Measurements from ENCODE around the gene DARS1.
"Not testable (repeated sequence)": the region's sequence is repeated elsewhere in the genome, so short reads cannot be mapped to it uniquely, and the experiment has no call there.

DARS1 gene

DNA sequence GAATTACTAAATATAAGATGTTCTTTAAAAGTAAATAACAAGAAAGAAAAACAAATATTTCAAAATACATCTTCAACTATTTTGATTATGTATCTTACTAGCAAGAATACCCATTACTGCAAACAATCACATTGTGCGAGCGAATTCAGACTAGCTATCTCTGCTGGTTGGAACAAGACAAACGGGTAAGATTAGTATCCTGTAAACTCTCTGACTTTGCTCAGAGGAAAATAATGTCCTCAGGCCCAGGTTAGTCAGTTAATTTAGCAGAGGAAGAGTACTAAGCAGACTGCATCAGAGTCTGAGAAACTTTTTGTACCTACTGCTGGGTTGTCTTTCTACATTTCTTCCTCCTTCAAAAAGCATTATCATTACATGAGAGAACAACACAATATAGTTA lies 58.8 kb downstream of the DARS1 start:
- no peak overlapping the region for H3K4me3 ChIP-seq (ENCODE audit: low read length)
- no peak for TF ChIP-seq ZNF274 (IDR thresholded peaks at IDR 0.05; ENCODE audit: low read depth, low read length)

- no peak for TF ChIP-seq ZNF274 (IDR thresholded peaks at IDR 0.05; ENCODE audit: low read depth, low read length)
- H3K4me3 ChIP-seq (ENCODE audit: low read length), result no peak overlapping the region
These were observed 59.9 kb downstream of the DARS1 start for GRCh38 chr2:135925571-135925970.

- no peak overlapping the region for H3K4me3 ChIP-seq (ENCODE audit: low read length)
- TF ChIP-seq ZNF274 (IDR thresholded peaks at IDR 0.05; ENCODE audit: low read depth, low read length), result no peak
These were observed 69.2 kb downstream of the DARS1 start for GRCh38 chr2:135916207-135916606.

DNA sequence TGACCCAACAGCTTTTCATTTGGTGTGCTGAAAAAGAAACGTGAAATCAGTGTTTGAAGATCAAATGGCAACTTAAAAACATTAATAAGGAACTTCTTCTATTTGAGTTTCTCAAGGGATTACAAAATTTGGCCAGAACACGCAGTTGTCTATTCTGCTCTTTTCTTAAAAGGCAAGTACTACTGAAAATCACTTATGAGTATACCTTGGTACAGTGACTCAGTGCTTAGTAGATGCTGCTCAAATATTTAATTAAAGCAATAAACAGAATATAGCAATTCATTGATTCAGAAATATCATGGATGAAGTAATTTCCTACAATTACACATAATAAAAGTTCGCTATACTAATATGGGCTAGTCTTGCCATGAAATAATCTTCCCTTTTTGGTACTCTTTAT lies 70.9 kb downstream of the DARS1 start:
- no peak for TF ChIP-seq ZNF274 (IDR thresholded peaks at IDR 0.05; ENCODE audit: low read depth, low read length)
- H3K4me3 ChIP-seq (ENCODE audit: low read length), result no peak overlapping the region

GRCh38 chr2:135913727-135914365 lies 71.6 kb downstream of the DARS1 start:
- H3K4me3 ChIP-seq (ENCODE audit: low read length), result no peak overlapping the region
- TF ChIP-seq ZNF274 (IDR thresholded peaks at IDR 0.05; ENCODE audit: low read depth, low read length), result no peak

DNA sequence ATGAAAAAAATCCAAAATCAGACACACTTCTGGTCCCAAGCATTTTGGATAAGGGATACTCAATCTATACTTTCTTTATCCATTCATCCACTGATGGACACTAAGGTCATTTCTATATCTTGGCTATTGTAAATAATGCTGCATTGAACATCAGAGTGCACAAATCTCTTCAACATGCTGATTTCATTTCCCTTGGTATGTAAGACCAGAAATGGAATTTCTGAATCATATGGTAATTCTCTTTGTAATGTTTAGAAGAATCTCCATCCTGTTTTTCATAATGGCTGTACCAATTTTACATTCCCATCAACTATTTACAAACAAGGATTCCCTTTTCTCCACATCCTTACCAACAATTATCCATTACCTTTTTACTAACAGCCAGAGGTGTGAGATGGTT lies 75.5 kb downstream of the DARS1 start:
- no peak for TF ChIP-seq ZNF274 (IDR thresholded peaks at IDR 0.05; ENCODE audit: low read depth, low read length)
- H3K4me3 ChIP-seq (ENCODE audit: low read length), result no peak overlapping the region

GRCh38 chr2:135905679-135906078 lies 79.7 kb downstream of the DARS1 start:
- H3K4me3 ChIP-seq (ENCODE audit: low read length), result no peak overlapping the region
- TF ChIP-seq ZNF274 (IDR thresholded peaks at IDR 0.05; ENCODE audit: low read depth, low read length), result no peak

DNA sequence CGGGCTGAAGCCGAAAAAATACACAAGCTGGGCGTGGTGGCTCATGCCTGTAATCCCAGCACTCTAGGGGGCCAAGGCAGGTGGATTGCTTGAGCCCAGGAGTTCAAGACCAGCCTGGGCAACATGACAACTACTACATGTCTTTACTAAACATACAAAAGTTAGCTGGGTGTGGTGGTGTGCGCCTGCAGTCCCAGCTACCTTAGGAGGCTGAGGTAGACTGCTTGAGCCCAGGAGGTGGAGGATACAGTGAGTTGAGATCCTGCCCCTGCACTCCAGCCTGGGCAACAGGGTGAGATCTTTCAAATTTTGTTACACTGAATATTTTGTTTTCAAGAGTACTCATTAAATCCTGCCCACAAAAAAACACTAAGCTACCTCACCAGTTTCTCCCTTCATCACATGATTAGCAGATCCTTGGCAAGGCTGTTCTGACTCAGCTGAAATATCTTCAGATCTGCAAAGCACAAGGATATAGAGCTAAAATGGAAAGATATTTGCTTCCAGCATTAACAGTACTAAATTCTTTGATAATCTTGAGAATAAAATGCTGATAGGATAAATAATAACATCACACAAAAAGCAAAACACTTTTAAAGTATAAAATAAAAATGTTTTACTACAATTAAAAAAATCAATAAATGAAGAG lies 81.0 kb downstream of the DARS1 start:
- no peak overlapping the region for H3K4me3 ChIP-seq (ENCODE audit: low read length)
- no peak for TF ChIP-seq ZNF274 (IDR thresholded peaks at IDR 0.05; ENCODE audit: low read depth, low read length)

GRCh38 chr2:135903650-135904049 lies 81.8 kb downstream of the DARS1 start:
- H3K4me3 ChIP-seq (ENCODE audit: low read length), result no peak overlapping the region
- TF ChIP-seq ZNF274 (IDR thresholded peaks at IDR 0.05; ENCODE audit: low read depth, low read length), result no peak

GRCh38 chr2:135899567-135899966 lies 85.9 kb downstream of the DARS1 start:
- TF ChIP-seq ZNF274 (IDR thresholded peaks at IDR 0.05; ENCODE audit: low read depth, low read length), result no peak
- no peak overlapping the region for H3K4me3 ChIP-seq (ENCODE audit: low read length)

- H3K4me3 ChIP-seq (ENCODE audit: low read length), result no peak overlapping the region
- TF ChIP-seq ZNF274 (IDR thresholded peaks at IDR 0.05; ENCODE audit: low read depth, low read length), result no peak
These were observed 87.1 kb downstream of the DARS1 start for GRCh38 chr2:135898234-135898786.

GRCh38 chr2:135894930-135895329 lies 90.5 kb downstream of the DARS1 start:
- H3K4me3 ChIP-seq (ENCODE audit: low read length), result no peak overlapping the region
- no peak for TF ChIP-seq ZNF274 (IDR thresholded peaks at IDR 0.05; ENCODE audit: low read depth, low read length)

DNA sequence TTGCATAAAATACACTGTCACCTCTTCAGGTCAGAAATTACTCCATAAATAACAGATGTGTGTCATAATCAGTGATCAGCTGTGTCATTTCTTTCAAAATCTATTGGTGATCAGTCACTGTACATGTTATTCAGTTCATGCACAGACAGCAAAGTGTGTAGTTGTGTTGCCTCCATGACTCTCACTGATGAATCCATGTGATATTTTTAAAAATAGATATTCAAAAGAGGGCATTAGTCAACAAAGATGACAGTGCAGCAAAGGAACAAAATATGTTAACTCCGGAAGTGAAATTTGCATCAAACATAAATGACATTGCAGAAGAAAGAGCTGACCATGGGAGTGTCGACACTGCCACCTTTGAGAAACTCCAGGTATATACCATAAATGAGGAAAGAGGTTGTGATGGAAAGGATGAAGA lies 92.0 kb downstream of the DARS1 start:
- TF ChIP-seq ZNF274 (IDR thresholded peaks at IDR 0.05; ENCODE audit: low read depth, low read length), result no peak
- no peak overlapping the region for H3K4me3 ChIP-seq (ENCODE audit: low read length)

DNA sequence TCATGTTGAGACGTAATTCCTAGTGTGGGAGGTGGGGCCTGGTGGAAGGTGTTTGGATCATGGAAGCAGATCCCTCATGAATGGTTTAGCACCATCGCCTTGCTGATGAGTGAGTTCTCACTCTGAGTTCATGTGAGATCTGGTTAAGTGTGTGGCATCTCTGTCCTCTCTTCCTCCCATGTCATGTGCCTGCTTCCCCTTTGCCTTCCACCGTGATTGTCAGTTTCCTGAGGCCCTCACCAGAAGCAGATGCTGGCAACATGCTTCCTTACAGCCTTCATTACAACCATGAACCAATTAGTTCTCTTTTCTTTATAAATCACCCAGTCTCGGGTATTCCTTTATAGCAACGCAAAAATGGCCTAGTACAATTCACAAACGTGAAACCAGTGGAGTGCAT lies 94.6 kb downstream of the DARS1 start:
- TF ChIP-seq ZNF274 (IDR thresholded peaks at IDR 0.05; ENCODE audit: low read depth, low read length), result no peak
- H3K4me3 ChIP-seq (ENCODE audit: low read length), result no peak overlapping the region

DNA sequence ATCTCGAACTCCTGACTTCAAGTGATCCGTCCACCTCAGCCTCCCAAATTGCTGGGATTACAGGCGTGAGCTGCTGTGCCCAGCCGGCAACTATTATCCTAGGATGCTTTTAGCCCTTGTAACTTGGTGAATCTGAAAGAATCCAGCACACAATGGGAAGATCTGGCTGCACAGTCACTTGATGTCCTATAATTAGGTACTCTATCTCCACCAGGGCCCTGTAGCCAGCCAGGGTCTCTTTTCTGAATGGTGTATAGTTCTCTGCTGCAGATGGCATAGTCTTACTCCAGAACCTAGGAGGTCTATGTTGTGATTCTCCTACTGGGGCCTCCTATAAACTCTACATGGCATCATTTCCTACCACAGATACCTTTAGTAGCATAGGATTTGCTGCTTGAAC lies 95.3 kb downstream of the DARS1 start:
- no peak overlapping the region for H3K4me3 ChIP-seq (ENCODE audit: low read length)
- no peak for TF ChIP-seq ZNF274 (IDR thresholded peaks at IDR 0.05; ENCODE audit: low read depth, low read length)

- H3K4me3 ChIP-seq (ENCODE audit: low read length), result not testable (repeated sequence)
These were observed 96.8 kb downstream of the DARS1 start for GRCh38 chr2:135888587-135888986.

All from GM08714 (cell line).